ENCODE data around the gene MAML2.

MAML2 gene

GRCh38 chr11:96177146-96177545, 165.8 kb downstream of the MAML2 start:
- no peak for FAIRE-seq

GRCh38 chr11:96173906-96174305, 169.1 kb downstream of the MAML2 start:
- FAIRE-seq, result no peak

GRCh38 chr11:96173422-96173821, 169.6 kb downstream of the MAML2 start:
- no peak for FAIRE-seq

- no peak for FAIRE-seq
Observed at GRCh38 chr11:96172604-96173003, 170.4 kb downstream of the MAML2 start.

- FAIRE-seq, result no peak
Observed at GRCh38 chr11:96169250-96169649, 173.7 kb downstream of the MAML2 start.

GRCh38 chr11:96168623-96169022, 174.4 kb downstream of the MAML2 start:
- peak; percentile 21 for FAIRE-seq

- no peak for FAIRE-seq
Observed at GRCh38 chr11:96167787-96168186, 175.2 kb downstream of the MAML2 start.

- FAIRE-seq, result no peak
Observed at GRCh38 chr11:96167203-96167758, 175.7 kb downstream of the MAML2 start.

GRCh38 chr11:96162816-96163499, 180.0 kb downstream of the MAML2 start:
- FAIRE-seq, result no peak

GRCh38 chr11:96161307-96162089, 181.5 kb downstream of the MAML2 start:
- no peak for FAIRE-seq

GRCh38 chr11:96160732-96161306, 182.2 kb downstream of the MAML2 start:
- FAIRE-seq, result no peak

GRCh38 chr11:96159968-96160367, 183.0 kb downstream of the MAML2 start:
- FAIRE-seq, result no peak

- no peak for FAIRE-seq
Observed at GRCh38 chr11:96158126-96158525, 184.9 kb downstream of the MAML2 start.

- FAIRE-seq, result no peak
Observed at GRCh38 chr11:96157517-96157873, 185.5 kb downstream of the MAML2 start.

GRCh38 chr11:96156379-96156722, 186.6 kb downstream of the MAML2 start:
- no peak for FAIRE-seq

GRCh38 chr11:96155627-96156378, 187.2 kb downstream of the MAML2 start:
- FAIRE-seq, result no peak

- no peak for FAIRE-seq
Observed at GRCh38 chr11:96154802-96155520, 188.0 kb downstream of the MAML2 start.

- FAIRE-seq, result no peak
Observed at GRCh38 chr11:96152623-96153022, 190.4 kb downstream of the MAML2 start.

- no peak for FAIRE-seq
Observed at GRCh38 chr11:96151501-96151900, 191.5 kb downstream of the MAML2 start.

- FAIRE-seq, result no peak
Observed at GRCh38 chr11:96150609-96151008, 192.4 kb downstream of the MAML2 start.

GRCh38 chr11:96149743-96150555, 193.0 kb downstream of the MAML2 start:
- FAIRE-seq, result no peak

Measured in islet of Langerhans (tissue), 1 donor.